LNCaP clone FGC (cell line): Measurements from ENCODE around the gene EEPD1.
A peak's percentile ranks its signal among the peaks of the same experiment; 100 is the strongest.

Experiments used
- DNase-seq: peaks from one replicate; pipeline ENCODE4 v3.0.0-alpha.2; 2011; ENCODE audit warnings: low read depth
- H3K4me3 ChIP-seq: 2 replicates; pipeline ENCODE4 v1.5.1; 2011; ENCODE audit warnings: mild to moderate bottlenecking, low read depth, low read length, control low read depth
- CTCF ChIP-seq: IDR thresholded peaks from 2 replicates; pipeline ENCODE4 v1.5.1; 2012; ENCODE audit warnings: mild to moderate bottlenecking; ENCODE audit not compliant: control insufficient read depth, insufficient read depth; ENCODE audit errors: extremely low read depth

EEPD1 gene

GRCh38 chr7:36346260-36346831 is 193.3 kb downstream of the EEPD1 start:
- TF ChIP-seq CTCF, result no peak

GRCh38 chr7:36348256-36348655 is 195.2 kb downstream of the EEPD1 start:
- DNase-seq, result peak; percentile 22
- no peak for TF ChIP-seq CTCF
- no peak overlapping the region for H3K4me3 ChIP-seq

More at GRCh38 chr7:36346260-36346831, 193.3 kb downstream of the EEPD1 start:
- H3K4me3 ChIP-seq, result no peak overlapping the region
- DNase-seq, result no peak

- no peak for DNase-seq
- H3K4me3 ChIP-seq, result no peak overlapping the region
- no peak for TF ChIP-seq CTCF
Observed at GRCh38 chr7:36348771-36349170, 195.7 kb downstream of the EEPD1 start.

- no peak for DNase-seq
- H3K4me3 ChIP-seq, result no peak overlapping the region
- TF ChIP-seq CTCF, result no peak
Observed at GRCh38 chr7:36349626-36350025, 196.6 kb downstream of the EEPD1 start.
